ENCODE data around the gene MPRIP.

GRCh38 chr17:17201907-17202306 lies 159.7 kb downstream of the MPRIP start:
- TF ChIP-seq CTCF (IDR thresholded peaks at IDR 0.05; ENCODE audit: borderline replicate concordance, extremely low read depth, low read length, poor library complexity, severe bottlenecking) (no peak), EZH2 (IDR thresholded peaks at IDR 0.05; ENCODE audit: borderline replicate concordance, low read depth, low read length, severe bottlenecking) (no peak)

Data from DND-41 (cell line).